Testis (tissue), 5 donors: ENCODE data around the gene MAP1S. TPM values are rescaled to one million over a fixed set of nuclear protein-coding genes. Genes with fewer than 3 reads are reported as not detected.

Experiments used
- DNase-seq: peaks from one replicate; pipeline ENCODE4 v3.0.0-alpha.2; 2019
- H3K27ac ChIP-seq, 2 donors: fragments of 200-600 bp; sonication (generic); one replicate each; pipeline ENCODE4 v1.5.1; 2019
- H3K27me3 ChIP-seq: fragments of 200-600 bp; sonication (generic); one replicate; pipeline ENCODE4 v1.5.1; 2019
- H3K36me3 ChIP-seq: fragments of 200-600 bp; sonication (generic); one replicate; pipeline ENCODE4 v1.5.1; 2017; ENCODE audit warnings: low read depth; ENCODE audit errors: missing control alignments
- H3K4me1 ChIP-seq: fragments of 200-600 bp; sonication (generic); one replicate; pipeline ENCODE4 v1.5.1; 2019
- H3K4me3 ChIP-seq, 2 donors: fragments of 200-600 bp; sonication (generic); one replicate each; pipeline ENCODE4 v1.5.1; 2017 to 2019
- H3K9me3 ChIP-seq: fragments of 200-600 bp; sonication (generic); one replicate; pipeline ENCODE4 v1.5.1; 2017
- CTCF ChIP-seq, 3 experiments: fragments of 450-650 bp in 2 of 3; fragments of 200-600 bp in 1 of 3; sonication (generic) in 1 of 3; IDR thresholded peaks; one replicate each; pipeline ENCODE4 v1.5.1; 2016 to 2019; ENCODE audit warnings: antibody characterized with exemption in 3 of 3, mild to moderate bottlenecking in 2 of 3, moderate library complexity in 1 of 3
- POLR2A ChIP-seq: fragments of 450-650 bp; IDR thresholded peaks from one replicate; pipeline ENCODE4 v1.6.1; 2017; ENCODE audit warnings: antibody characterized with exemption, mild to moderate bottlenecking, moderate library complexity
- WGBS, 2 donors: methylation state at CpG; one replicate each; pipeline ENCODE4 v1.1.5; 2018; 5-methylcytosine and 5-hydroxymethylcytosine counted together
- intact Hi-C: fragments of 100-400 bp; cut with DNase I; formaldehyde crosslinking; loops from one replicate; pipeline ENCODE4 v1.15.1; 2023; ENCODE audit warnings: low total_unique reads
- long read RNA-seq, 2 donors: transcript quantifications; one replicate each; lab custom pipeline, GENCODE V29; 2026
- polyA plus RNA-seq: library from polyadenylated mRNA; stranded (reverse); fragments of 350-450 nt; fragmentation: Illumina TruSeq; extraction: RNeasy Lipid Tissue Mini Kit (QIAGEN cat#74804); gene quantifications from one replicate; pipeline ENCODE4 v1.2.3, GENCODE V29; 2014; ENCODE audit warnings: low read depth, low replicate concordance; ENCODE audit not compliant: insufficient read depth
- total RNA-seq, 2 donors: library from RNA; depleted of rRNA; stranded (reverse); fragments of >200 nt; gene quantifications; one replicate each; pipeline ENCODE4 v1.2.3, GENCODE V29; 2016

Gene MAP1S
- total RNA-seq, result 100 to 1,000 TPM in 1 of 2 donors, 10 to 100 TPM in 1; 95.5 to 106 TPM
- 123 TPM for polyA plus RNA-seq
- long read RNA-seq, donor 1, transcript MAP1S-201 (7 exons, 3,419 nt), result major isoform, 8 of 27 reads
- long read RNA-seq, donor 1, partial matches to known transcripts, result 18 of 27 reads
- long read RNA-seq, donor 1, other reads (novel, unspliced or antisense), result 0 of 27 reads
- long read RNA-seq, donor 2, partial matches to known transcripts, result 20 of 23 reads
- long read RNA-seq, donor 2, other reads (novel, unspliced or antisense), result 0 of 23 reads

DNA sequence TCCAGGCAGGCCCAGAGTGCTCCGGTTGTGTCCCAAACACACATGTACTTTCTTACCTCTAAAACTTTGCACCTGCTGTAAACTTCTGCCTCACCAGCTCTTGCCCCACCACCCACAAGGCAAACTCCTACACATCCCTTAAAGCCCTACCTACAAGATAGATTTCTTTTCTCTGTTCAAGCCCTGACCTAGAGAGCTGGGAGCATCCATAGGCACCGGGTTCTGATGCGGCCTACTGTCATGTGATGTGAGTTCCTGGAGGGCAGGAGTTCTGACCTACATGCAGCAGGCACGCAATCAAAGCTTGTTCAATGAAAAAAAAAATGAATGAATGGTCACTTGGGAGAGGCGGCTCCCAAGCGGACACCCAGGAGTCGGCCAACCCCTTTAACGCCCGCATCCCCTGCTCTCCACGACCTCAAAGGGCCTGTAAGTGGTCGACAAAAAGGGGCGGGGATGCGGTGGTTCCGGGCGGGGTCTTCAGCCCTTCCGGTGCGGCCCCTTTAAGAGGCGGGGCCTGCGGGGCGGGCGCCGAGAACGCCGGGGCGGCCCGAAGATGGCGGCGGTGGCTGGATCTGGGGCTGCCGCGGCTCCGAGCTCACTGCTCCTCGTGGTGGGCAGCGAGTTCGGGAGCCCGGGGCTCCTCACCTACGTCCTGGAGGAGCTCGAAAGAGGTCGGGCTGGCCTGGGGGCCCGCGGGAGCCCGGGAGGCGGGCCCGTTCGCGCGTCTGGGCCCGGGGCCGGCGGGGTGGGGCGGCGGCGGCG is at the start of gene MAP1S:
Gene MAP1S, plus strand, starts transcription at position 534 of the 765 bp plus-strand sequence. Its CDS starts 23 bp downstream, at position 557.
- no peaks in the 10 kb centered on the region for H3K27me3 ChIP-seq
- no peaks in the 10 kb centered on the region for H3K36me3 ChIP-seq
- H3K9me3 ChIP-seq, result no peaks in the 10 kb centered on the region
- H3K27ac ChIP-seq, result peak within 1 kb of the TSS; percentile 44 to 69
- peak; percentile 78 for DNase-seq
- TF ChIP-seq CTCF (IDR thresholded peaks at IDR 0.05) (no peak), POLR2A (no peak)
- H3K4me3 ChIP-seq, result peak within 1 kb of the TSS; percentile 63 to 83
- intact Hi-C loops, result no loop called here
- peaks cover 25% of the 10 kb centered on the region for H3K4me1 ChIP-seq
- 3 to 20% methylated on average over 3 to 35 of the region's 53 CpGs for WGBS, 2 donors

- peak; percentile 62 for DNase-seq
- intact Hi-C loops, result no loop called here
- no peak overlapping the region for H3K27ac ChIP-seq
- H3K27me3 ChIP-seq, result no peaks in the 10 kb centered on the region
- H3K4me1 ChIP-seq, result no peaks in the 10 kb centered on the region
- 72 to 77% methylated on average over 2 of the region's 2 CpGs for WGBS, 2 donors
- TF ChIP-seq CTCF (IDR thresholded peaks at IDR 0.05) (no peak), POLR2A (no peak)
- H3K9me3 ChIP-seq, result no peaks in the 10 kb centered on the region
- no peaks in the 10 kb centered on the region for H3K36me3 ChIP-seq
- no peak overlapping the region for H3K4me3 ChIP-seq
Measured at GRCh38 chr19:17671906-17672305, 47.4 kb upstream of the MAP1S start.

DNA sequence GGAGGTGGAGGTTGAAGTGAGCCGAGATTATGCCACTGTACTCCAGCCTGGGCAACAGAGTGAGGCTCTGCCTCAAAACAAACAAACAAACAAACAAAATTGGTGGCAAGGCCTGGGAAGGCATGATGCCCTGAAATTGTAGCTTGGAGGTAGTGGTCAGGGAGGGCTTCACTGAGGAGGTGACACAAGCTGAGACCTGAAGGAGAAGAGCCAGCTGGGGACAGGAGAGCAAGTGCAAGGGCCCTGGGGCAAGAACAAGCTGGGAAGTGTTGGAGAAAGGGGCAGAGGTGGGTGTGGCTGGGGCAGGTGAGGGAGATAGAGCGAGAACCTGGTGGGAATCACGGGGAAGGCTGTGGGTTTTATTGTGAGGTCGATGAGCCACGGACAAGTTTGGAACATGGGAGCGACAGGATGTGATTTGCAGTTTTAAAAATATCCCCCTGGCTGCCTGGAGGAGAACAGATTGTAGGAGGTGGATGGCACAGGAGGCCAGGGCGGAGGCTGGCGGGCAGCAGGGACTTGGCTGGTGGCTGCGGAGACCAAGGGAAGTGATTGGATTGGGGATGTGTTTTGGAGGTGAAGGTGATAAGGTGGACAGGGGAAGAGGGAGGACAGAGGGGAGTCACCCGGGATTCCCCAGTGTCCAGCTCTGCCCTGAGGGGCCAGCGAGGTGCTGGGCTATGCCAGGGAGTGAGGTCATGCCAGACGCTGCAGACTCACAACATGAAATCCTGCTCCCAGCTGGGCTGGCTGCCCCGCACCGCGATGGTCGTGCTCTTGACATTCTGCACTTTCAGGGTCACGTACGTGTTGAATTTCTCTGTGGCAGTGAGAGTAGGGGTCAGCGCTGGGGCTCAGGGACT is 45.1 kb upstream of the MAP1S start:
- H3K4me3 ChIP-seq, result no peak overlapping the region
- no peaks in the 10 kb centered on the region for H3K9me3 ChIP-seq
- no peak for DNase-seq
- no peak overlapping the region for H3K27ac ChIP-seq
- TF ChIP-seq POLR2A (no peak), CTCF (IDR thresholded peaks at IDR 0.05) (no peak)
- 50 to 59% methylated on average over 17 to 19 of the region's 19 CpGs for WGBS, 2 donors
- H3K4me1 ChIP-seq, result no peaks in the 10 kb centered on the region
- no peaks in the 10 kb centered on the region for H3K27me3 ChIP-seq
- intact Hi-C loops, result no loop called here
- H3K36me3 ChIP-seq, result no peaks in the 10 kb centered on the region

DNA sequence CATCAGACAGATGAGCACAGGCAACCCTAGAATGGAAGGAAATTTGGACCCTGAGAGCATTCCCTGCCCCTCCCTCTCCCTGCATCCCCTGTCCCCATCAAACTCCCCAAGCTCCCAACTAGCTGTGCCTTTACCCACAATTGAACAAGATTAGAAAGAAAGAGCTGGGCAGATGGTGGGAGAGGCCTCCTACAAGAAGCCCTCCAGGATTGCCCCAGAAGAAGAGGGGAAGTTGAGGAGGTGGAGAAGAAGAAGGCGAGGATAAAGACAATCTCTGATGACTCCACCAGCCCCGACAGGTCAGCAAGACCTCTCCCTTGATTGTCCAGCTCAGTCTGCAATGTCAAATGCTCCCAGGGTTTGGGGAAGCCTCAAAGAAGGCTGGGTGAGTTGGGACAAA is 43.0 kb upstream of the MAP1S start:
- Histone ChIP-seq H3K27me3 (no peaks in the 10 kb centered on the region), H3K27ac (no peak overlapping the region), H3K4me1 (peaks cover 9% of the 10 kb centered on the region), H3K9me3 (no peaks in the 10 kb centered on the region), H3K36me3 (no peaks in the 10 kb centered on the region), H3K4me3 (no peak overlapping the region)
- 62 to 76% methylated on average over 2 of the region's 2 CpGs for WGBS, 2 donors
- no peak for TF ChIP-seq POLR2A
- TF ChIP-seq CTCF (IDR thresholded peaks at IDR 0.05), result no peak
- DNase-seq, result no peak
- intact Hi-C loops, result no loop called here
